GM23248 (cell line): ENCODE measurements around the gene ZNF438. TPM values are rescaled to one million over a fixed set of nuclear protein-coding genes. Genes with fewer than 3 reads are reported as not detected.

Experiments
- DNase-seq: peaks from one replicate; pipeline ENCODE4 v3.0.0-alpha.2; 2015
- H2AFZ ChIP-seq: fragments of 200-600 bp; sonication (generic); 2 replicates; pipeline ENCODE4 v1.6.1; 2016; ENCODE audit warnings: antibody characterized with exemption
- H3F3A ChIP-seq: fragments of 200-600 bp; sonication (generic); 2 replicates; pipeline ENCODE4 v1.6.1; 2016; ENCODE audit warnings: mild to moderate bottlenecking, antibody characterized with exemption, mixed run types; ENCODE audit not compliant: insufficient read depth
- H3K27ac ChIP-seq: fragments of 200-600 bp; sonication (generic); 2 replicates; pipeline ENCODE4 v1.5.1; 2016; ENCODE audit warnings: mild to moderate bottlenecking
- H3K27me3 ChIP-seq: fragments of 200-600 bp; sonication (generic); replicated peaks from 2 replicates; pipeline ENCODE4 v1.6.1; 2016; ENCODE audit warnings: mild to moderate bottlenecking; ENCODE audit not compliant: insufficient read depth
- H3K36me3 ChIP-seq: fragments of 200-600 bp; sonication (generic); 2 replicates; pipeline ENCODE4 v1.6.1; 2016; ENCODE audit warnings: low read depth, mild to moderate bottlenecking
- H3K4me1 ChIP-seq: fragments of 200-600 bp; sonication (generic); 2 replicates; pipeline ENCODE4 v1.6.1; 2016; ENCODE audit warnings: mild to moderate bottlenecking; ENCODE audit not compliant: insufficient read depth
- H3K4me2 ChIP-seq: fragments of 200-600 bp; sonication (generic); one replicate; pipeline ENCODE4 v1.6.1; 2016; ENCODE audit warnings: mild to moderate bottlenecking; ENCODE audit not compliant: unreplicated experiment
- H3K4me3 ChIP-seq: fragments of 200-600 bp; sonication (generic); 2 replicates; pipeline ENCODE4 v1.5.1; 2016; ENCODE audit warnings: mild to moderate bottlenecking
- H3K79me2 ChIP-seq: fragments of 200-600 bp; sonication (generic); 2 replicates; pipeline ENCODE4 v1.6.1; 2016; ENCODE audit warnings: mild to moderate bottlenecking; ENCODE audit not compliant: insufficient read depth
- H3K9ac ChIP-seq: fragments of 200-600 bp; sonication (generic); 2 replicates; pipeline ENCODE4 v1.6.1; 2016; ENCODE audit warnings: mild to moderate bottlenecking
- H3K9me2 ChIP-seq: fragments of 200-600 bp; sonication (generic); 2 replicates; pipeline ENCODE4 v1.6.1; 2016; ENCODE audit warnings: mixed run types, mild to moderate bottlenecking, moderate library complexity; ENCODE audit not compliant: insufficient read depth
- H3K9me3 ChIP-seq: fragments of 200-600 bp; sonication (generic); one replicate; pipeline ENCODE4 v1.6.1; 2017; ENCODE audit warnings: low read depth
- H4K20me1 ChIP-seq: fragments of 200-600 bp; sonication (generic); 2 replicates; pipeline ENCODE4 v1.6.0; 2016; ENCODE audit not compliant: insufficient read depth
- EZH2 ChIP-seq: fragments of 200-600 bp; sonication (generic); IDR thresholded peaks from 2 replicates; pipeline ENCODE4 v1.6.1; 2018; ENCODE audit warnings: antibody characterized with exemption, mild to moderate bottlenecking; ENCODE audit not compliant: insufficient read depth, poor library complexity, severe bottlenecking
- EZH2phosphoT487 ChIP-seq: fragments of 200-600 bp; sonication (generic); IDR thresholded peaks from 2 replicates; pipeline ENCODE4 v1.6.1; 2018; ENCODE audit warnings: antibody characterized with exemption, moderate library complexity, mild to moderate bottlenecking, low read depth; ENCODE audit not compliant: insufficient read depth
- WGBS, 2 experiments: methylation state at CpG; one replicate each; pipeline ENCODE4 v1.1.6; 2015 to 2017; ENCODE audit warnings: low lambda C conversion rate in 2 of 2, low coverage in 1 of 2; ENCODE audit errors: missing lambda C conversion rate in 2 of 2; 5-methylcytosine and 5-hydroxymethylcytosine counted together
- in situ Hi-C: fragments of 300-500 bp; cut with MboI; formaldehyde crosslinking; loops from 2 replicates; pipeline ENCODE4 v1.15.0; 2020
- polyA plus RNA-seq: library from polyadenylated mRNA; unstranded; fragments of >200 nt; fragmentation: Nextera tagmentation; extraction: Ambion mirVana; gene quantifications from 2 replicates; pipeline ENCODE4 v1.2.1, GENCODE V29; 2016
- total RNA-seq: library from RNA; depleted of rRNA; stranded (reverse); fragments of >200 nt; shearing (Covaris generic); gene quantifications from 2 replicates; pipeline ENCODE4 v1.2.3, GENCODE V29; 2014

ZNF438 gene
- total and polyA plus RNA-seq, 2 experiments from 2014 or later: 2.9 to 4.1 TPM

DNA sequence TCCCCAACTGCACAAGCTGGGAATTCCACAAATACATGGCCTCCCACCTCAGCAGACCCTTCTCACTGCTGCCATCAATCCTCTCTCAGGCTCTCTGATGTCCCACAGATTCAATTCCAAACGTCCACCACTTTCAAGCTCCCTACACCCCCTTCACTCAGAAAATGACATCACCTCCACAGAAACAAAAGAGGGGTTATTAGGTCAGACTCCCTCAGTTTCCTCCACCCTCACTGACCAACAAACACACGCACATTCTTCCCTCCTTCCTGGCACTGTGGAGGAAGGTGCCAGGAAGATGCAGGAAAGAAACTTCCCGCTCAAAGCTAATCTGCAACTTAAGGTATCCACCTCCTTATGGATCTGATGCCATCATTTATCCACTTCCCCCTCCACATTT, 18.3 kb downstream of the ZNF438 start:
- no peak overlapping the region for H3K9ac ChIP-seq
- 92 to 98% methylated on average over 3 of the region's 3 CpGs for WGBS, 2 experiments
- TF ChIP-seq EZH2: no peak
- TF ChIP-seq EZH2phosphoT487: no peak
- no peaks in the 10 kb centered on the region for H3K27me3 ChIP-seq
- H3K4me2 ChIP-seq: no peak overlapping the region
- no peak for DNase-seq
- in situ Hi-C loops: no loop called here
- H3K4me3 ChIP-seq: no peak overlapping the region
- H3K9me3 ChIP-seq: no peaks in the 10 kb centered on the region
- H3K9me2 ChIP-seq: no peaks in the 10 kb centered on the region
- H3K36me3 ChIP-seq: no peaks in the 10 kb centered on the region
- H3K79me2 ChIP-seq: no peaks in the 10 kb centered on the region; the same call in 1 of the 2 replicates
- H4K20me1 ChIP-seq: no peaks in the 10 kb centered on the region
- H2AFZ ChIP-seq: no peak overlapping the region
- H3K4me1 ChIP-seq: peaks cover 5% of the 10 kb centered on the region
- H3K27ac ChIP-seq: no peak overlapping the region
- H3F3A ChIP-seq: peaks cover 3% of the 10 kb centered on the region; the same call in 1 of the 2 replicates

DNA sequence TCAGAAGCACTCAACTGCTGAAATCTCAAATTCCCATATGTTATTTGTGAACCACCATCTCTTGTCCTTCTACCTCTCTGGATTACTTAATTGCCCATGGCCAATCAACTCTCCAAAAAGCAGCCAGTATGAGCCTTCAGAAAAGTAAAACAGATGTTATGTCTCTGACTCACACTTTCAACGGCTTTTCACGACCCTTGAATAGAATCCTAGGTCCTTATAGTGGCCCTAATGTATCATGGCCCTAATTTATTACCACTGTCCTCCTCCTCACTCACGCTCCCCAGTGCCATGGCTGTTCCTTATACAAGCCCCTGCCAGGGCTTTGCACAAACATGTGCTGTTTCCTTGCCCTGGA, 20.0 kb downstream of the ZNF438 start:
- Histone ChIP-seq H3K79me2 (peaks cover 2% of the 10 kb centered on the region; the same call in 1 of the 2 replicates), H2AFZ (no peak overlapping the region), H3F3A (peaks cover 15% of the 10 kb centered on the region), H3K4me3 (no peak overlapping the region), H3K36me3 (no peaks in the 10 kb centered on the region), H4K20me1 (no peaks in the 10 kb centered on the region), H3K27me3 (no peaks in the 10 kb centered on the region), H3K4me2 (no peak overlapping the region), H3K9ac (no peak overlapping the region), H3K9me2 (no peaks in the 10 kb centered on the region), H3K9me3 (no peaks in the 10 kb centered on the region), H3K27ac (no peak overlapping the region), H3K4me1 (peaks cover 19% of the 10 kb centered on the region)
- DNase-seq: no peak
- no peak for TF ChIP-seq EZH2
- TF ChIP-seq EZH2phosphoT487: no peak
- 63 to 74% methylated on average over 3 of the region's 3 CpGs for WGBS, 2 experiments
- in situ Hi-C loops: no loop called here

GRCh38 chr10:31011017-31011664, 20.5 kb downstream of the ZNF438 start:
- Histone ChIP-seq H3K79me2 (peaks cover 7% of the 10 kb centered on the region; the same call in 1 of the 2 replicates), H3K4me2 (no peak overlapping the region), H3K4me1 (peaks cover 22% of the 10 kb centered on the region), H3K27ac (no peak overlapping the region), H3K9me2 (no peaks in the 10 kb centered on the region), H4K20me1 (no peaks in the 10 kb centered on the region), H3K4me3 (no peak overlapping the region), H3K9ac (no peak overlapping the region), H2AFZ (no peak overlapping the region), H3F3A (peaks cover 15% of the 10 kb centered on the region), H3K36me3 (no peaks in the 10 kb centered on the region), H3K27me3 (no peaks in the 10 kb centered on the region), H3K9me3 (no peaks in the 10 kb centered on the region)
- DNase-seq: no peak
- in situ Hi-C loops: no loop called here
- TF ChIP-seq EZH2phosphoT487: no peak
- TF ChIP-seq EZH2: no peak
- 78 to 80% methylated on average over 8 of the region's 8 CpGs for WGBS, 2 experiments

DNA sequence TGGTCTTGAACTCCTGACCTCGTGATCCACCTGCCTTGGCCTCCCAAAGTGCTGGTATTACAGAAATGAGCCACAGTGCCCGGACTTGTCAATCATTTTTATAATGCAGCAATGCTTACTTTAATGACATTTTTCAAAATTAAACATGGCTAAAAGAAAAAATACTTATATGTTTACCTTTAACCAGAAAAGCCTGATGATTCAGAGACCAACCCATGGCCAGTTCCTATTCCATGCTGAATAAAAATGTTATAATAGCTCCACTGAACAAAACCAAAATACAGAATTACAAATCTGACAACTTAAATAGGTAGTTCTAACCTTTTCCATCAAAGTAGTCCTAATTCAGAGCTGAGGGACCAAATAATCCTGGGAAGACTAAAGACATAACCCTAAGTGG, 21.6 kb downstream of the ZNF438 start:
- no peak for DNase-seq
- Histone ChIP-seq H3K9me3 (no peaks in the 10 kb centered on the region), H3K79me2 (peaks cover 10% of the 10 kb centered on the region; the same call in 1 of the 2 replicates), H3K9me2 (no peaks in the 10 kb centered on the region), H2AFZ (no peak overlapping the region), H3K27me3 (no peaks in the 10 kb centered on the region), H4K20me1 (no peaks in the 10 kb centered on the region), H3K27ac (no peak overlapping the region), H3F3A (peaks cover 19% of the 10 kb centered on the region), H3K36me3 (no peaks in the 10 kb centered on the region), H3K9ac (no peak overlapping the region), H3K4me2 (no peak overlapping the region), H3K4me3 (no peak overlapping the region), H3K4me1 (peaks cover 33% of the 10 kb centered on the region)
- WGBS, 2 experiments: 77 to 83% methylated on average over 2 of the region's 2 CpGs
- no peak for TF ChIP-seq EZH2phosphoT487
- TF ChIP-seq EZH2: no peak
- in situ Hi-C loops: no loop called here
